Stimulated activated CD4-positive, alpha-beta T cell treated with anti-CD3 and anti-CD28 coated beads, TNF-alpha, amount 100 ng/mL, for 24 hours (primary cell): ENCODE results near the gene ISYNA1.

Source experiments
- DNase-seq, 3 experiments: peaks; one replicate each; pipeline ENCODE4 v3.0.0-alpha.2; 2020; ENCODE audit warnings: low read depth in 3 of 3

ISYNA1 gene

DNA sequence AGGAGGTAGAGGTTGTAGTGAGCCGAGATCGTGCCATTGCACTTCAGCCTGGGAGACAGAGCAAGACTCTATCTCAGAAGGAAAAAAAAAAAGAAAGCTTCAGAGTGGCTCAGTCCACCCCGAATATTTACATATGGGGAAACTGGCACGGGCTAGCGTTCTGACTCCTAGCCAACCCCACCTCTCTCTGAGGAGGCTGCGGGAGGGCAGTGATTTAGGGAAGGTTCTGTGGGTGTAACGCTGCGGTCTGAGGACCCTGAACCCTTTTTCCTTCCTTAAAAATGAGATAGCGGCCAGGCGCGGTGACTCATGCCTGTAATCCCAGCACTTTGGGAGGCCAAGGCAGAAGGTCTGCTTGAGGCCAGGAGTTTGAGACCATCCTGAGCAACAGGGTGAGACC is 45.5 kb downstream of the ISYNA1 start:
- DNase-seq = no peak

DNA sequence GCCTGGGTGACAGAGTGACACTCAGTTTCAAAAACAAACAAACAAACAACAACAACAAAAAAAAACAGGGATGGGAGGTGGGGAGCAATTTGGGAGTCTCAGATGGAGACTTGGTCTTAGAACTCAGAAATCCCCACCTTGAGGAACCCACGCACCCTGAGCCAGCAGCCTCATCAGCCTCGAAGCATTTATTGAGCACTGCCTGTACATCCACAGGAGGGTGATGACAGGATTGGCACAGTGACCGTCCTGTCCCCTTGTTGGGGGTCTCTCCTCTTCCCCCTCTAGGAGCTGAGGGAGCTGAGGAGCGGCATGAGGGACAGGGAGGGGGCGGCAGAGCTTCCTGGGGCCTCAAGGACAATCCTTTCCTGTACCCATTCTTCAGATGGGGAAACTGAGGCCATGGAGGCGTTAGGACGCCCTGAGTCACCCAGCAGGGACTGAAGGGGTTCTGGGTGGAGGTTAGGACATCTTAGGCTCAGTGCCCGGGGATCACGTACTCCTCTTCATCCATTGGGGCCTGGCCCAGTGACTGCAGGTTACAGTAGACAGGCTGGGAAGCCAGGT is 46.3 kb downstream of the ISYNA1 start:
- DNase-seq = no peak

DNA sequence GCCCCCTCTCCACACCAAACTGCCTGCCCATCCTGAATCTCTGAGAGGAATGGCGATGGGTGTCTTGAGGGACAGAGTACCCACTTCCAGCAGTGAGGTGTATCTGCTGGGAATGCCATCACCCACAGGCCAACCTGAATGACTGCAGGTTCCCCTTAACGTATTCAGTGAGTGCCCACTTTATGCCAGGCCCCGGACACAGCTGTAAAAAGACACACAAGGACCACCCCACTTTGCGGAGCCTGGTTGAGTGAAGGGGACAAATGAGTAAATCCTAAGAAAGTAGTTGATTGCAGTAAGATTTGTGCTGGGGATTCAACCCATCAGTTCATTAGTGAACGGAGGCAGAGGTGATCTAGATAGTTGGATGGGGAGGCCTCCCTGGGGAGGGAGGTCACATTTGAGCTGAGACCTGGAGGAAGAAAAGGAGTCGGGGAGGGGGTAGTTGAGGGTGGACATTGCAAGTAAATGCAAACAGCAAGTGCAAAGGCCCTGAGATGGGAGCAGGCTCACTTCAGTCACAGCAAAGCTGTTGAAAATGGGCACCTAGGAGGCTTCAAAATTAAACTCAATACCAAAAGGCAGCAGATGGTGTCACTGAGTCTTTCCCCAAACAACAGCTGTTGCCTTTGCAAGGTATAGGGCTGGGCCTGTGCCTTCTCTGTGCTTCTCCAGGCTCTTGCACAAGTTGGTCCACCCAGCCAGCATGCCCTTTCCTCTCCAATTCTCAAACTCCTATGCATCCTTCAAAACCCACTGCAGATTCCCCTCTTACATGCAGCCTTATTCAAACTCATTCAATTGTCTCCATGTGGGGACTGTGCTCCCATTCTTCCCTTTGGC is 47.6 kb downstream of the ISYNA1 start:
- no peak for DNase-seq

DNA sequence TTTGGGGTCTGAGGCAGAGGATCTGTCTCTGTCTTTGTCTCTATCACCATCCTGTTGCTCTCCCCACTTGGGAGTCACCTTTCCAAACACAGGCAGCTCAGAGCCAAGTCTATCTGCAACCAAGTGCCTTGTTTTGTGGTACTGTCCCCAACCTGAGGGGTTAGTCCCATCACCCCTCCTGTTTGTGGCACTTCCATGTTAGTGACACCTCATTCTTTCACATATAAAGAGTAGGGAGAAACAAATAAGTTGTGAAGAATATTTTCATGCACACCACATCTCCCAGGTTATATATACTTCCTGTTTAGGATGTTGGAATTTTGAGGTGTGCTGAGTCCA is 48.2 kb downstream of the ISYNA1 start:
- no peak for DNase-seq

DNA sequence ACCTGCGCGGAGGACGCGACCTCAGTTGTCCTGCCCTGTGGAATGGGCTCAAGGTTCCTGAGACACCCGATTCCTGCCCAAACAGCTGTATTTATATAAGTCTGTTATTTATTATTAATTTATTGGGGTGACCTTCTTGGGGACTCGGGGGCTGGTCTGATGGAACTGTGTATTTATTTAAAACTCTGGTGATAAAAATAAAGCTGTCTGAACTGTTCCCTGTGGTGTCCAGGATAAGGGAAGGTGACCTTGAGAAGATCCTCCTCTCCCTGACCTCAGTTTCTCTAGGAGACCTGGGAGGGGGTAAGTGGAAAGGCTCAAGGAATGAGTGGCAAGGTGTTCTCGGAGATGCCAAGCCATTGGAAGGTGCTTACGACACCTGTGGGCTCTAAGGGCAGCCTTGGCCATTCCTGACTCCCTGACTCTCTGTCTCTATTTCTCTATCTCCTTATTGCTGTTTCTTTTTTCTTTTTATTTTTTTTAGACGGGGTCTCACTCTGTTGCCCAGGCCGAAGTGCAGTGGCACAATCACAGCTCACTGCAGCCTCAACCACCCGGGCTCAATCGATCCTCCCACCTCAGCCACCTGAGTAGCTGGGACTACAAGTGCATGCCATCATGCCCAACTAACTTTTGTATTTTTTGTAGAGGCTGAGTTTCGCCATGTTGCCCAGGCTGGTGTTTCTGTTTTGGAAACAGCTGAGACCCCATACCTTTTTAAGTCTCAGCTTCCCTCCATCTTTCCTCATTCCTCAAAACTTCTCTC is 48.8 kb downstream of the ISYNA1 start:
- no peak for DNase-seq

DNA sequence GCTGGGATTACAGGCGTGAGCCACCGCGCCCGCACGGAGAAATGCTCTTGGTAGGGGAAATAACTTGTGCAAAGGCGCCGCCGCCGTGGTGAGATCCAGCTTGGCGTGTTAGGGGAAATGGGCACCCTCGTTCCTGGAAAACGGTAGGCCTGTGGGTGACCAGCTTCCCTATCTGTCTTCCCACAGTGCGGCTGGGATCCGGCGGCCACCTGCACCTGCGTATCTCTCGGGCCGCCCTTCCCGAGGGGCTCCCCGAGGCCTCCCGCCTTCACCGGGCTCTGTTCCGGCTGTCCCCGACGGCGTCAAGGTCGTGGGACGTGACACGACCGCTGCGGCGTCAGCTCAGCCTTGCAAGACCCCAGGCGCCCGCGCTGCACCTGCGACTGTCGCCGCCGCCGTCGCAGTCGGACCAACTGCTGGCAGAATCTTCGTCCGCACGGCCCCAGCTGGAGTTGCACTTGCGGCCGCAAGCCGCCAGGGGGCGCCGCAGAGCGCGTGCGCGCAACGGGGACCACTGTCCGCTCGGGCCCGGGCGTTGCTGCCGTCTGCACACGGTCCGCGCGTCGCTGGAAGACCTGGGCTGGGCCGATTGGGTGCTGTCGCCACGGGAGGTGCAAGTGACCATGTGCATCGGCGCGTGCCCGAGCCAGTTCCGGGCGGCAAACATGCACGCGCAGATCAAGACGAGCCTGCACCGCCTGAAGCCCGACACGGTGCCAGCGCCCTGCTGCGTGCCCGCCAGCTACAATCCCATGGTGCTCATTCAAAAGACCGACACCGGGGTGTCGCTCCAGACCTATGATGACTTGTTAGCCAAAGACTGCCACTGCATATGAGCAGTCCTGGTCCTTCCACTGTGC is 49.6 kb downstream of the ISYNA1 start:
- peak; percentile 67 to 78 (median 68) for DNase-seq

DNA sequence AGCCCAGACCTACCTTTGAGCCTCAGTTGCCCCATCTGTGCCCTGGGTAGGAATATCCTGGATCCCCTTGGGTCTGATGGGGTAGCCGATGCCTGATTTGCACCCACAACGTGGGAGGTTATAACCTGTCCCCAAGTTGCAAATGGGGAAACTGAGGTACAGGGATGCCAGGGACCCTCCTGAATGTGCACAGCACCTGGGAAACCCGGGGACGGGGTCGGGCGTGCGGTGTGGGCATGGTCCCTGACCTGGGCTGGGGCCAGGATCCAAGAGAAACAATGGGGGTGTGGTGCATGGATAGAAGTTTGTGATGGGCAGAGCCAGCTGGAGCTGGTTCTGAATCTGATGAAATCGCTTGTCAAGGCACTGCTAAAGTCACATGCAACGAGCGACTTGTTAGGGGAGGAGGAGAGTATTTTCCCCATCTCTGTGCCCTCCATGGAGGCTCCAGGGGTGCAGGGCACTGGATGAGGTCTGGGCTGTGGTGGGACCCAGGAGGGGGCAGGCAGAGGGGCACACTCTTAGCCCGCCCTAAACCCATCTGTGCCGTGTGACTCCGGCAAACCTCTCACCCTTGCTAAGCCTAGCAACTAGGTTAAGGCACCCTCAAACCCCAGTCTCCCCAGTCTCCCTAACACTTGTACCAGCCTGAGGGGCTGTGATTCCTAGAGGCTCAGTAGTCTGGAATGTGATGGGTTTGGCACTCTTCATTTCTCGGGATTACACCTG is 51.2 kb downstream of the ISYNA1 start:
- DNase-seq = no peak

DNA sequence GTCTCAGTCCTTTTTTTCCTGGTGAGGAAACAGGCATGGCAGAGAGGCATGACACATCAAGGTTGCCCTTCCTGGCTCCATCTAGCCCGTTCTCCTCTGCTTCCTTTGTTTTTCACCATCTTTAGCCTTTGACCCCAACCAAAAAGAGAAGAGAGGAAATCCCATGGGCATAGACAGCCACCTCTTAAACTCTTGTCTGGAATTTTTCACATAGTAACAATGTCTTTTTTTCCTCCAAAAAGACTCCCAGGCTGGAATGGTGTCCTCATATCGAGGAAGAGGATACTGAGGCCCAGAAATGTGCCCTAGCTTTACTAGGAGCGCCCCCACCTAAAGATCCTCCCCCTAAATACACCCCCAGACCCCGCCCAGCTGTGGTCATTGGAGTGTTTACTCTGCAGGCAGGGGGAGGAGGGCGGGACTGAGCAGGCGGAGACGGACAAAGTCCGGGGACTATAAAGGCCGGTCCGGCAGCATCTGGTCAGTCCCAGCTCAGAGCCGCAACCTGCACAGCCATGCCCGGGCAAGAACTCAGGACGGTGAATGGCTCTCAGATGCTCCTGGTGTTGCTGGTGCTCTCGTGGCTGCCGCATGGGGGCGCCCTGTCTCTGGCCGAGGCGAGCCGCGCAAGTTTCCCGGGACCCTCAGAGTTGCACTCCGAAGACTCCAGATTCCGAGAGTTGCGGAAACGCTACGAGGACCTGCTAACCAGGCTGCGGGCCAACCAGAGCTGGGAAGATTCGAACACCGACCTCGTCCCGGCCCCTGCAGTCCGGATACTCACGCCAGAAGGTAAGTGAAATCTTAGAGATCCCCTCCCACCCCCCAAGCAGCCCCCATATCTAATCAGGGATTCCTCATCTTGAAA is 52.0 kb downstream of the ISYNA1 start, which contains the start of gene GDF15:
Gene GDF15, plus strand, starts transcription at position 484 of the 868 bp plus-strand sequence. Its CDS starts 32 bp downstream, at position 516.
- peak in 1 of 3 experiments; percentile 29 for DNase-seq

DNA sequence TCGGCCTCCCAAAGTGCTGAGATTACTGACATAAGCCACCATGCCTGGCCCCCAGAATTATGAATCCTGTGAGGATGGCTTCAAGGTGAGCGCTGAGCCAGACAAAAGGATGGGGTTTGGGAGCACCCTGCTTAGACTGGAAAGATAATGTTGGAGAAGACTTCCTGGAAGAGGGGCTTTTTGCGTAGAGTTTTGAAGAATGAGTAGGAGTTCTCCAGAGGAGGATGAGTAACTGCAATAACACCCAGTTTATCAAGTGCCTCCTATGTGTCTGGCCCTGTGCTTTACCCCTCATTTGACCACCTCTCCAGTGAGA is 52.6 kb downstream of the ISYNA1 start:
- no peak for DNase-seq

DNA sequence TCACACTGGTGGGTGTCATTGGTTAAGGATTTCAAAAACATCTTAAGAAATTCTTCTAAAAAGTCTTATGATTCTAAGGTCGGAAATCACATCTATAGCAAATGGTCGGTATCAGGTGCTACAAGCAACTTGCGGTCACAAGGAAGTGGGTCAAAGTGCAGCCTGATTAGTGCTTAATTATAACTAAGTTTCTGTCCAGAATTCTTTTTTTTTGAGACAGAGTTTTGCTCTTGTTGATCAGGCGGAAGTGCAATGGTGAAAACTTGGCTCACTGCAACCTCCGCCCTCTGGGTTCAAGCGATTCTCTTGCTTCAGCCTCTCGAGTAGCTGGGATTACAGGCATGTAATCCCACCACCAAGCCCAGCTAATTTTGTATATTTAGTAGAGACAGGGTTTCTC is 53.2 kb downstream of the ISYNA1 start:
- DNase-seq = no peak
